ENCODE measurements around the gene PRSS33.

PRSS33 gene

DNA sequence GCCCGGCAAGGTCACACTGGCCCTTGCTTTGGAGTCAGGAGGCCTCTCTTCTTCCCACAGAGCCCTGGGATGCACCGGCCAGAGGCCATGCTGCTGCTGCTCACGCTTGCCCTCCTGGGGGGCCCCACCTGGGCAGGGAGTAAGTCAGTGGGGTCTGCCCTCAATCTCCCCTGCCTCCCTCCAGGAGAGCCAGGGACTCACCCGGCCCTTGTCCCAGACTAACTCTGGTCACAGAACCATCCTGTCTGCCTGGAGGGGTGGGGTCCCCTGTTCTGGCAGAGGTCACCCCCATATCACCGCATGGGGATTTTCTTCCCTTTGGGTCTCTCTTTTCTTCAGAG lies 43.0 kb upstream of the PRSS33 start:
- no peak for DNase-seq (ENCODE audit: low read depth)
- peak overlapping the region; percentile 11 for H3K4me3 ChIP-seq (ENCODE audit: low read depth, low read length)
- TF ChIP-seq, protein P1, sequence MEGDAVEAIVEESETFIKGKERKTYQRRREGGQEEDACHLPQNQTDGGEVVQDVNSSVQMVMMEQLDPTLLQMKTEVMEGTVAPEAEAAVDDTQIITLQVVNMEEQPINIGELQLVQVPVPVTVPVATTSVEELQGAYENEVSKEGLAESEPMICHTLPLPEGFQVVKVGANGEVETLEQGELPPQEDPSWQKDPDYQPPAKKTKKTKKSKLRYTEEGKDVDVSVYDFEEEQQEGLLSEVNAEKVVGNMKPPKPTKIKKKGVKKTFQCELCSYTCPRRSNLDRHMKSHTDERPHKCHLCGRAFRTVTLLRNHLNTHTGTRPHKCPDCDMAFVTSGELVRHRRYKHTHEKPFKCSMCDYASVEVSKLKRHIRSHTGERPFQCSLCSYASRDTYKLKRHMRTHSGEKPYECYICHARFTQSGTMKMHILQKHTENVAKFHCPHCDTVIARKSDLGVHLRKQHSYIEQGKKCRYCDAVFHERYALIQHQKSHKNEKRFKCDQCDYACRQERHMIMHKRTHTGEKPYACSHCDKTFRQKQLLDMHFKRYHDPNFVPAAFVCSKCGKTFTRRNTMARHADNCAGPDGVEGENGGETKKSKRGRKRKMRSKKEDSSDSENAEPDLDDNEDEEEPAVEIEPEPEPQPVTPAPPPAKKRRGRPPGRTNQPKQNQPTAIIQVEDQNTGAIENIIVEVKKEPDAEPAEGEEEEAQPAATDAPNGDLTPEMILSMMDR (IDR thresholded peaks at IDR 0.05; ENCODE audit: low read depth, low read length, missing control alignments), result no peak

DNA sequence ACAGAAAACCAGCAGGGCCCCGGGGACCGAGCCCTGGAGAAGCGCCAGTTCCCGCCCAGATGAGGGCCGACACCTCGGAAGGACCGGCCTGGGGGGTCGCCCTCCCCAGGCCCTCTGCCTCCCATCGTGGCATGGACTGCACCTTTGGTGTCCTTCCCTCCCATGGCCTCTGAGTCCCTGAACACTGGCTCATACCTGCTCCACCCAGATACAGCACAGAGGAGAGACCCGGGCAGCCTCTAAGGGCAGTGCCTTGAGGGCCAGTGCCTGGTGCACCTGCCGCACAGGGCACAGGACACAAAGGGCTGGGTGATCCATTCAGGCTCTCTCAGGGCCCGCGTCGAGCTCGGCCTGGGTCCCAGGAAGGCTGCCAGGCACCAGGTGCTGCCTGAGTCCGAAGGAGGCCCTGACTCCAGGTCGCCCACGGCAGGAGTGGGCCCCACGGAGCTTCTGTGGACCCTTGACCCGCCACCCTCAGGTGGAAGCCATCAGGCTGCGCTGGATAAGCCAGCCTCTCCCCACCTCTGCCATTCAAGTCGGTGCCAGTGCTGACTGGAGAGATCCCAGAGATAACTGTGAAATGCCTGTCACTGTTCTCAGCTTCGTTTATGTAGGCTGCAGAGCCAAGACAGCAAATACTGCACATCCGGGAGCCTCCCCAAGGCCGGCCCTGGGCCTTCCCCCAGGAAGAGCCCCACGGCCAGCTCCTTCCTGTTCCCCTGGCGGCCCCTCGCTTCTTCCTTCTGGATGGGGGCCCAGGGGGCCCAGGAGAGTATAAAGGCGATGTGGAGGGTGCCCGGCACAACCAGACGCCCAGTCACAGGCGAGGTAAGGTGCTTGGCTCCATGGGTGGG lies 42.4 kb upstream of the PRSS33 start, which contains the start of gene ZG16B:
Gene ZG16B, plus strand, starts transcription at position 803 of the 854 bp plus-strand sequence. CDS start 139 bp downstream, outside the sequence.
- H3K4me3 ChIP-seq (ENCODE audit: low read depth, low read length), result peak within 1 kb of the TSS; percentile 11
- TF ChIP-seq, protein P1 (IDR thresholded peaks at IDR 0.05; ENCODE audit: low read depth, low read length, missing control alignments), result no peak
- no peak for DNase-seq (ENCODE audit: low read depth)

DNA sequence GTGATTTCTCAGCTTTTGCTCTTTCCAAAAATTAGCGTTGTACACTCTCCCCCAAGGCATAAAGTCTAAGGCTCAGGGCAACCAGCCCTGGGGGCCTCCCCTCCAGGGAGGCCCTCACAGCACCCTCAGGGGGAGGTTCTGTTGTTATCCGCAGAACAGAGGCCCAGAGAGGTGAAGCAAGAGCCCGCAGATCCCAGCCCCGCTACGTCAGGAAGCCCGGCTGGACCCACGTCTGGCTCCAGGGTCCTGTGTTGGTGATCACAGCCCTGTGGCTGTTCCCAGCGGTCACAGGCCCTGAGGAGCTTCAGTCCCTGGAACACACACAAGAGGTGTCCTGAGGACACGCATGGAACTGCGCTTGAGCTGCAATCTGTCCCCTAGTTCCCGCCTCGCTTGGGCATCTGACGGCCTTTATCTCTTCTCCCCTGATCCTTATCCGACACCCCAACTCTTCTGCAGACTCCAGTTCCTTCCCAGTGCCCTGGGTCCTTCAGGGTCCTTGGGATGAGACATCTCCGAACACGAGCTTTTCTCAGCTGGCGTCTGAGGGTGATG lies 41.6 kb upstream of the PRSS33 start:
- no peak for DNase-seq (ENCODE audit: low read depth)
- TF ChIP-seq, protein P1 (IDR thresholded peaks at IDR 0.05; ENCODE audit: low read depth, low read length, missing control alignments), result no peak
- H3K4me3 ChIP-seq (ENCODE audit: low read depth, low read length), result no peak overlapping the region

DNA sequence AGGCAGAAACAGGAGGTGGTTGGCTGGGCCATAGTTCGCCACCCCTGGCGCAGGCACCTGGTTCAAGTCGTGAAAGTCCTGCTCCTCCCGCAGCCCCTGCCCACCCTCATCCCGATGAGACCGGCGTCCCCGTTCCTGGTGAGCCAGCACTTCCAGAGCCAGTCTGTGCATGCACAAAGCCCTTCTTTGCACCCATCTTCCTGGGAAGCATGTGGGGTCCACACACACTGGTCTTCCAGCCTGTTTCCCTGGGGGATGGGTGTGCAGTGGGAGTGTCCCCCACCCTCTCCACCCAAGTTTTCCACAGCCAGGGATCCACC lies 41.1 kb upstream of the PRSS33 start:
- no peak for DNase-seq (ENCODE audit: low read depth)
- TF ChIP-seq, protein P1 (IDR thresholded peaks at IDR 0.05; ENCODE audit: low read depth, low read length, missing control alignments), result no peak
- H3K4me3 ChIP-seq (ENCODE audit: low read depth, low read length), result no peak overlapping the region

DNA sequence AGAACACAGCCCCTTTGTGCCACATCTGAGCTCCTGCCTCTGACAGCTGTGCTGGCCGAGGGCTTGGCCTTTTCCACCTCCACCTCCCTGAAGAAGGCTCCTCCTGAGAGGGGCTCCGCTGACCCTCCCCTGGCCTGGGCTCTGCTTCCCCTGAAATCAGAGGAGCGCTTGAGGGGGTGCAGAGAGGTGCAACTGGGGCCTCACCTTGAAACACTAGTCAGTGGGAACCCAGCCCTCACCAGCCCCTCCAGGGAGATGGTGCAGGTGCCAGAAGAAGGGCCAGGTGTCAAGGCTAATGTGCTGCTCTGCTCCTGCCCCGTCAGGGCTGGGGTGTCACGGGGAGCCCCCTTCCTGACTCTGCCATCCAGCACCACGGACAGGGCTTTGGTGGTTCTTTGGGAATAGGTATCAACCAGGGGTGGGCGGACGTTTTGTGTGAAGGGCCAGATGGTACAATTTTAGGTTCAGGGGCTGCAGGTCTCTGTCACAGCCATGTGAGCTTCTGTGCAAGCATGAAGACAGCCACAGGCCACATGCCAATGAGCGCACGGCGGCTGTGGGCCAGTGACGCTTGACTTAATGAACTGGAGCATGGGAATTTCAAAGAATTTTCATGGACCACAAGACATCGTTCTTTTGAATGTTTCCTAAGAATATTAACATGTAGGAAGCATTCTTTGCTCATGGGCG lies 40.6 kb upstream of the PRSS33 start:
- DNase-seq (ENCODE audit: low read depth), result no peak
- TF ChIP-seq, protein P1 (IDR thresholded peaks at IDR 0.05; ENCODE audit: low read depth, low read length, missing control alignments), result no peak
- no peak overlapping the region for H3K4me3 ChIP-seq (ENCODE audit: low read depth, low read length)

DNA sequence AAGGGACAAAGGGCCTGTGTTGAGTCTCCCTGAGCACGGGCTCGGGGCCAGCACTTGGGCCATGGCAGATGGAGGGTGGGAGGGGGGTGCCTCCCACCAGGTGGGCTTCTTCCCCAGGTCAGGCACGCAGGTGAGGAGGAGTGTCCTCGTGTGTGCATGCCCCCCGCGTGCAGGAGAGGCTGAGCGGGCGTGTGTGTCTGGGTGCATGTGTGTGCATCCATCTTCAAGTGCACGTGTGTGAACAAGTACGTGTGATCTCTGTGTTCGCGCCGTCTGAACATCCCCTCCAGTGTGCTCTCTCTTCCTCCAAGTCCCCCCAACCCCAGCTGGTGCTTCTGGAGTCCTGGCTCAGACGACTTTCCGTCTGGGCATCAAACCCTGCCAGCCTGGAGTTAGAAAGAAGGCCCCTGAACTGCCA lies 40.0 kb upstream of the PRSS33 start:
- no peak for DNase-seq (ENCODE audit: low read depth)
- no peak overlapping the region for H3K4me3 ChIP-seq (ENCODE audit: low read depth, low read length)
- TF ChIP-seq, protein P1 (IDR thresholded peaks at IDR 0.05; ENCODE audit: low read depth, low read length, missing control alignments), result no peak
